Spleen (tissue), 7 donors: ENCODE results near the gene ATP6V1B1.
"Not testable (repeated sequence)": the region's sequence is repeated elsewhere in the genome, so short reads cannot be mapped to it uniquely, and the experiment has no call there.

Source experiments
- POLR2A ChIP-seq, 3 donors: fragments of 450-650 bp; IDR thresholded peaks; one replicate each; pipeline ENCODE4 v1.5.1; 2017; ENCODE audit warnings: antibody characterized with exemption in 3 of 3, mild to moderate bottlenecking in 1 of 3
- POLR2AphosphoS5 ChIP-seq, 3 donors: sonication (generic); formaldehyde crosslinking; IDR thresholded peaks; one replicate each; pipeline ENCODE4 v1.5.1; 2017; ENCODE audit warnings: antibody characterized with exemption in 3 of 3
- TF ChIP-seq, protein P1 (sequence below), 11 experiments: fragments of 200-600 bp in 7 of 11; fragments of 450-650 bp in 4 of 11; sonication (generic) in 4 of 11; IDR thresholded peaks in 8 of 11; conservative IDR thresholded peaks in 3 of 11; 1 replicate in 7 of 11; 2 replicates in 4 of 11; pipeline versions ENCODE4 v1.4.0 to v1.8.0; 2016 to 2021; ENCODE audit warnings: antibody characterized with exemption in 11 of 11, inconsistent platforms in 4 of 11, mild to moderate bottlenecking in 1 of 11
- donor health status: DM: no; HTN: no; CAD: no; lungs with moderate emphysema.
- donor health status: DM: no; HTN: no; CAD: no.
- donor health status: DM: no; HTN: no; CAD: no.

DNA sequence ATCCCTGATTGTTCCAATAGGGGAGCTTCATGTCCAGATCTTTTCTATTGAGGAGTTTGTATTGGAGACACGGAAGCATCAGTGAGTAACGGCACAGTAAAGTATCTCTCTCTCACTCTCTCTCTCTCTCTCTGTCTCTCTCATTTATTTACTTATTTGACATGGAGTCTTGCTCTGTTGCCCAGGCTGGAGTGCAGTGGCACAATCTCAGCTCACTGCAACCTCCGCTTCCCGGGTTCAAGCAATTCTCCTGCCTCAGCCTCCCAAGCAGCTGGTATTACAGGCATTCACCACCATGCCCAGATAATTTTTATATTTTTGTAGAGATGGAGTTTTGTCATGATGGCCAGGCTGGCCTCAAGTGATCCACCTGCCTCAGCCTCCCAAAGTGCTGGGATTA lies 63.2 kb downstream of the ATP6V1B1 start:
- TF ChIP-seq, protein P1, sequence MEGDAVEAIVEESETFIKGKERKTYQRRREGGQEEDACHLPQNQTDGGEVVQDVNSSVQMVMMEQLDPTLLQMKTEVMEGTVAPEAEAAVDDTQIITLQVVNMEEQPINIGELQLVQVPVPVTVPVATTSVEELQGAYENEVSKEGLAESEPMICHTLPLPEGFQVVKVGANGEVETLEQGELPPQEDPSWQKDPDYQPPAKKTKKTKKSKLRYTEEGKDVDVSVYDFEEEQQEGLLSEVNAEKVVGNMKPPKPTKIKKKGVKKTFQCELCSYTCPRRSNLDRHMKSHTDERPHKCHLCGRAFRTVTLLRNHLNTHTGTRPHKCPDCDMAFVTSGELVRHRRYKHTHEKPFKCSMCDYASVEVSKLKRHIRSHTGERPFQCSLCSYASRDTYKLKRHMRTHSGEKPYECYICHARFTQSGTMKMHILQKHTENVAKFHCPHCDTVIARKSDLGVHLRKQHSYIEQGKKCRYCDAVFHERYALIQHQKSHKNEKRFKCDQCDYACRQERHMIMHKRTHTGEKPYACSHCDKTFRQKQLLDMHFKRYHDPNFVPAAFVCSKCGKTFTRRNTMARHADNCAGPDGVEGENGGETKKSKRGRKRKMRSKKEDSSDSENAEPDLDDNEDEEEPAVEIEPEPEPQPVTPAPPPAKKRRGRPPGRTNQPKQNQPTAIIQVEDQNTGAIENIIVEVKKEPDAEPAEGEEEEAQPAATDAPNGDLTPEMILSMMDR (IDR thresholded peaks at IDR 0.05 in 8 of 11, conservative IDR thresholded peaks at IDR 0.05 in 3 of 11) = not testable (repeated sequence)
- TF ChIP-seq POLR2A, POLR2AphosphoS5 (IDR thresholded peaks at IDR 0.05): not testable (repeated sequence)
